ENCODE results near the gene DPEP2NB.

DNA sequence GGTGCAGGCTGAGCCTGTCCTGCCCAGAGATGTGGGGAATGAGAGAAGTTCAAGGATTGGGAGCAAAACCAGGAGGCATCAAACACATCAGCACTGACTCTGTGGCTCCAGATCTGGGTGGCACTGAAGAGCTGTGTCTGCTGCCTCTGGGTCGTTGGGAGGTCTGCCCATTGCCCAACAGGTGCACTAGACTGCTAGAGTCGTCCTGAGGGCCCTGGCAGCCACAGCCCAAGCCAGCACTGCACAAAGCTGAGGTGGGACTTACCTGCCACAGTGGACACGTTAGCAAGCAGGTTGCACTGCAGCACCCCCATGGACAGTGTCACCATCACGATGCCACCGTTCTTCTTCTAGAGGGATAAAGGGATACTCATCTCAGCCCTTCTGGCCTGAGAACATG lies 38.7 kb downstream of the DPEP2NB start:
- TF ChIP-seq CTCF (IDR thresholded peaks at IDR 0.05; ENCODE audit: insufficient read depth, low read depth, low read length): no peak
- no peak for TF ChIP-seq EZH2 (IDR thresholded peaks at IDR 0.05; ENCODE audit: insufficient read depth, low read length)
